ENCODE results near the gene SSBP4.

GRCh38 chr19:18460900-18461299 lies 41.7 kb downstream of the SSBP4 start:
- TF ChIP-seq LEF1 (IDR thresholded peaks at IDR 0.05; ENCODE audit: borderline replicate concordance) (no peak), FOXM1 (IDR thresholded peaks at IDR 0.05; ENCODE audit: borderline replicate concordance) (no peak), SP1 (IDR thresholded peaks at IDR 0.05) (no peak), ARNT (IDR thresholded peaks at IDR 0.05) (no peak), ZNF384 (IDR thresholded peaks at IDR 0.05) (no peak), BHLHE40 (IDR thresholded peaks at IDR 0.05; ENCODE audit: borderline replicate concordance) (no peak), ELF4 (IDR thresholded peaks at IDR 0.05) (no peak), FOXK2 (IDR thresholded peaks at IDR 0.05) (no peak)

All from HEK293T (cell line).